HG03060 (cell line): ENCODE data around the gene ADRM1.

Experiments
- ATAC-seq: cut with Tn5 transposase; IDR thresholded peaks from one replicate; pipeline ENCODE4 v1.9.1; 2021; ENCODE audit warnings: low read depth, moderate number of reproducible peaks; ENCODE audit not compliant: unreplicated experiment

Gene ADRM1

GRCh38 chr20:62352402-62353288 is 49.8 kb downstream of the ADRM1 start:
- ATAC-seq, result no peak

- no peak for ATAC-seq
These were observed 50.7 kb downstream of the ADRM1 start for GRCh38 chr20:62353289-62354030.

- no peak for ATAC-seq
These were observed 51.4 kb downstream of the ADRM1 start for GRCh38 chr20:62354031-62354808.

- ATAC-seq, result no peak
These were observed 52.1 kb downstream of the ADRM1 start for GRCh38 chr20:62354811-62355341.

- ATAC-seq, result no peak
These were observed 52.7 kb downstream of the ADRM1 start for GRCh38 chr20:62355516-62355877.

DNA sequence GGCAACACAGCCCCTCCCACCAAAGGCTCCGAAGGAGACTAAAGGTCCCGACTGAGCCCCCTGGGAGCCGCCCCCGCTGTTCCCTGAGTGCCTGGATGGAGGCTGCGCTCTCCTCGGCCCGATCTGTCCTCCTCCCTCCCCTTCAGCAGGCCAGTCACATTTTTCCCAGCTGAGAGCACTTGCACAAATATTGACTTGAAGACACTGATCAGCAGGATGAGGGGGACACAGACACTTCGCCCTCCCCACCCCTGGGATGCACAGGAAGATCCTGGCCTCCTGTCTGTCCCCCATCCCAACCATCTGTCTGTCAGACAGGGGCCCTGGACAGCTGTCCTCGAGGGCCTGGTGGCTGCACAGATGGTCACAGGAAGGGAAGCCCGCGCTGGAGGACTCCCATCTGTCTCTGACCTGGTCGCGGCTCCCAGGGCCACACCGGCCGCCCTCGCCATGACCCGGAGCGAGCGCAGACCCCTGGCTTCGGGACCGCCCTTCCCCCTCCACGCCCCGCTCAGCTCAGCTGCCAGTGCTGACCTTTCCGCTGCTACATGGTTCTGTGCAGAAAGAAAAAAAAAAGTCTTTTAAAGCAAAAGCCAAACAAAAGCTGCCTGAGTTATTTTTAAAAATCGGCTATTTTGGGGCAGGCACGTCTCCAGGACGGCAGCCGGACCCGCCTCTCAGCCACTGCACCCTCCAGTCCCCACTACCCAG is 53.2 kb downstream of the ADRM1 start:
- ATAC-seq, result no peak

- ATAC-seq, result no peak
These were observed 53.9 kb downstream of the ADRM1 start for GRCh38 chr20:62356589-62357186.

GRCh38 chr20:62357187-62357667 is 54.4 kb downstream of the ADRM1 start:
- no peak for ATAC-seq

GRCh38 chr20:62357681-62358080 is 54.9 kb downstream of the ADRM1 start:
- no peak for ATAC-seq
